ENCODE measurements around the gene LRRTM4. TPM values are rescaled to one million over a fixed set of nuclear protein-coding genes. Genes with fewer than 3 reads are reported as not detected.

Gene LRRTM4
- total RNA-seq, 6 donors from 2014 or later: 0.29 to 0.61 TPM; not detected in 4

GRCh38 chr2:77001895-77002294 is 520.3 kb downstream of the LRRTM4 start:
- 89% methylated on average over 1 of the region's 1 CpG for WGBS, 2 donors
- Histone ChIP-seq H3K4me1 (no peaks in the 10 kb centered on the region), H3K4me3 (no peak overlapping the region), H3K36me3 (no peaks in the 10 kb centered on the region), H3K27ac (no peak overlapping the region), H3K27me3 (no peaks in the 10 kb centered on the region), H3K9me3 (no peaks in the 10 kb centered on the region)
- no peak for ATAC-seq (ENCODE audit: low FRiP score in 2 of 2)
- TF ChIP-seq, protein P1, sequence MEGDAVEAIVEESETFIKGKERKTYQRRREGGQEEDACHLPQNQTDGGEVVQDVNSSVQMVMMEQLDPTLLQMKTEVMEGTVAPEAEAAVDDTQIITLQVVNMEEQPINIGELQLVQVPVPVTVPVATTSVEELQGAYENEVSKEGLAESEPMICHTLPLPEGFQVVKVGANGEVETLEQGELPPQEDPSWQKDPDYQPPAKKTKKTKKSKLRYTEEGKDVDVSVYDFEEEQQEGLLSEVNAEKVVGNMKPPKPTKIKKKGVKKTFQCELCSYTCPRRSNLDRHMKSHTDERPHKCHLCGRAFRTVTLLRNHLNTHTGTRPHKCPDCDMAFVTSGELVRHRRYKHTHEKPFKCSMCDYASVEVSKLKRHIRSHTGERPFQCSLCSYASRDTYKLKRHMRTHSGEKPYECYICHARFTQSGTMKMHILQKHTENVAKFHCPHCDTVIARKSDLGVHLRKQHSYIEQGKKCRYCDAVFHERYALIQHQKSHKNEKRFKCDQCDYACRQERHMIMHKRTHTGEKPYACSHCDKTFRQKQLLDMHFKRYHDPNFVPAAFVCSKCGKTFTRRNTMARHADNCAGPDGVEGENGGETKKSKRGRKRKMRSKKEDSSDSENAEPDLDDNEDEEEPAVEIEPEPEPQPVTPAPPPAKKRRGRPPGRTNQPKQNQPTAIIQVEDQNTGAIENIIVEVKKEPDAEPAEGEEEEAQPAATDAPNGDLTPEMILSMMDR (IDR thresholded peaks at IDR 0.05): no peak
- no peak for DNase-seq

GRCh38 chr2:76998704-76999103 is 523.5 kb downstream of the LRRTM4 start:
- Histone ChIP-seq H3K9me3 (no peaks in the 10 kb centered on the region), H3K27ac (no peak overlapping the region), H3K4me1 (no peaks in the 10 kb centered on the region), H3K36me3 (no peaks in the 10 kb centered on the region), H3K4me3 (no peak overlapping the region), H3K27me3 (no peaks in the 10 kb centered on the region)
- ATAC-seq (ENCODE audit: low FRiP score in 2 of 2): no peak
- WGBS, 2 donors: 67 to 75% methylated on average over 3 of the region's 3 CpGs
- TF ChIP-seq, protein P1 (IDR thresholded peaks at IDR 0.05): no peak
- no peak for TF ChIP-seq POLR2AphosphoS5 (IDR thresholded peaks at IDR 0.05)
- no peak for TF ChIP-seq EP300 (IDR thresholded peaks at IDR 0.05)
- no peak for TF ChIP-seq POLR2A (IDR thresholded peaks at IDR 0.05)
- no peak for DNase-seq

DNA sequence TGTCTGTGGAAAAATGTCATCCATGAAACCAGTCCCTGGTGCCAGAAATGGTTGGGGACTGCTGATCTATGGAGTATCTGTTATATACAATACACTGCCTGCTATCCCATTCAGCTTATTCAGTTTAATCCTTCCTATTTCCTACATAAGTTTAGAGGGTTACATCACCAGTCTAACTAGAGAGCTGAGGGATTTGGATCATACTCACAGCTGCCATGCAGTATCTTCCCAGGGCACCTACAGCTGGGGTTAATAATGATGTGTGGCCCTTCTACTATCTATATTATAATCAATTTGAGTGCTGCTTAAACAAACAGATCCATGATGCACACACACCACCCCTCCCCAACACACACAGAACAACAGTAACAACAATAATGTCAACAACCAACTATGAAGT is 524.0 kb downstream of the LRRTM4 start:
- H3K9me3 ChIP-seq: no peaks in the 10 kb centered on the region
- H3K4me3 ChIP-seq: no peak overlapping the region
- H3K36me3 ChIP-seq: no peaks in the 10 kb centered on the region
- no peak overlapping the region for H3K27ac ChIP-seq
- DNase-seq (no peak), ATAC-seq (ENCODE audit: low FRiP score in 2 of 2) (no peak)
- H3K4me1 ChIP-seq: no peaks in the 10 kb centered on the region
- H3K27me3 ChIP-seq: no peaks in the 10 kb centered on the region
- TF ChIP-seq, protein P1 (IDR thresholded peaks at IDR 0.05): no peak
- TF ChIP-seq EP300 (IDR thresholded peaks at IDR 0.05) (no peak), POLR2A (IDR thresholded peaks at IDR 0.05) (no peak), POLR2AphosphoS5 (IDR thresholded peaks at IDR 0.05) (no peak)

- 78 to 84% methylated on average over 1 of the region's 1 CpG for WGBS, 2 donors
- Histone ChIP-seq H3K27ac (no peak overlapping the region), H3K4me1 (no peaks in the 10 kb centered on the region), H3K36me3 (no peaks in the 10 kb centered on the region), H3K9me3 (no peaks in the 10 kb centered on the region), H3K27me3 (no peaks in the 10 kb centered on the region), H3K4me3 (no peak overlapping the region)
- ATAC-seq (ENCODE audit: low FRiP score in 2 of 2): no peak
- no peak for DNase-seq
- TF ChIP-seq POLR2AphosphoS5 (IDR thresholded peaks at IDR 0.05) (no peak), POLR2A (IDR thresholded peaks at IDR 0.05) (no peak), EP300 (IDR thresholded peaks at IDR 0.05) (no peak)
- TF ChIP-seq, protein P1 (IDR thresholded peaks at IDR 0.05): no peak
Observed at GRCh38 chr2:76997296-76997695, 524.9 kb downstream of the LRRTM4 start.

- H3K27me3 ChIP-seq: no peaks in the 10 kb centered on the region
- TF ChIP-seq, protein P1 (IDR thresholded peaks at IDR 0.05): no peak
- TF ChIP-seq POLR2AphosphoS5 (IDR thresholded peaks at IDR 0.05) (no peak), POLR2A (IDR thresholded peaks at IDR 0.05) (no peak), EP300 (IDR thresholded peaks at IDR 0.05) (no peak)
- 42 to 46% methylated on average over 11 of the region's 11 CpGs for WGBS, 2 donors
- H3K36me3 ChIP-seq: no peaks in the 10 kb centered on the region
- no peak for ATAC-seq (ENCODE audit: low FRiP score in 2 of 2)
- H3K27ac ChIP-seq: no peak overlapping the region
- DNase-seq: no peak
- H3K4me3 ChIP-seq: no peak overlapping the region
- H3K9me3 ChIP-seq: no peaks in the 10 kb centered on the region
- H3K4me1 ChIP-seq: no peaks in the 10 kb centered on the region
Observed at GRCh38 chr2:76985387-76986136, 536.6 kb downstream of the LRRTM4 start.

Data from upper lobe of left lung (tissue), 6 donors.